Bronchial epithelial cell (primary cell): ENCODE results near the gene ROR2. TPM values are rescaled to one million over a fixed set of nuclear protein-coding genes. Genes with fewer than 3 reads are reported as not detected.

Experiments
- DNase-seq: peaks from one replicate; pipeline ENCODE4 v3.0.0-alpha.2; 2010; ENCODE audit warnings: low read depth
- FAIRE-seq: peaks from 2 replicates; lab custom pipeline; 2011; peaks lifted over from hg19 to GRCh38; lab: Jason Lieb, UNC
- H3K27me3 ChIP-seq: 2 replicates; pipeline ENCODE4 v1.5.1; 2011; ENCODE audit warnings: low read length; ENCODE audit not compliant: control insufficient read depth, insufficient read depth
- H3K36me3 ChIP-seq: 2 replicates; pipeline ENCODE4 v1.5.1; 2011; ENCODE audit warnings: low read length; ENCODE audit not compliant: control insufficient read depth, insufficient read depth
- H3K4me3 ChIP-seq: 2 replicates; pipeline ENCODE4 v1.5.1; 2011; ENCODE audit warnings: mild to moderate bottlenecking, low read depth, low read length, control low read depth
- CTCF ChIP-seq: IDR thresholded peaks from 2 replicates; pipeline ENCODE4 v1.5.1; 2011; ENCODE audit warnings: mild to moderate bottlenecking, moderate library complexity, low read length, control low read depth, inconsistent platforms; ENCODE audit not compliant: insufficient read depth, severe bottlenecking
- total RNA-seq: library from RNA; depleted of rRNA; stranded (reverse); fragments of >200 nt; gene quantifications from 2 replicates; pipeline ENCODE4 v1.2.1, GENCODE V29; 2014

Gene ROR2
- total RNA-seq, 1 donor from 2014 or later: 0.26 TPM

- FAIRE-seq: no peak
- no peak for DNase-seq
- H3K36me3 ChIP-seq: no peaks in the 10 kb centered on the region
- H3K4me3 ChIP-seq: no peak overlapping the region
- no peak for TF ChIP-seq CTCF
- H3K27me3 ChIP-seq: no peaks in the 10 kb centered on the region
Measured at GRCh38 chr9:91942201-91942600, 7.8 kb downstream of the ROR2 start.

GRCh38 chr9:91939978-91940377 is 10.1 kb downstream of the ROR2 start:
- H3K4me3 ChIP-seq: no peak overlapping the region
- FAIRE-seq (no peak), DNase-seq (no peak)
- no peaks in the 10 kb centered on the region for H3K36me3 ChIP-seq
- TF ChIP-seq CTCF: no peak
- H3K27me3 ChIP-seq: no peaks in the 10 kb centered on the region

GRCh38 chr9:91937727-91938126 is 12.3 kb downstream of the ROR2 start:
- H3K27me3 ChIP-seq: no peaks in the 10 kb centered on the region
- TF ChIP-seq CTCF: no peak
- no peaks in the 10 kb centered on the region for H3K36me3 ChIP-seq
- DNase-seq (no peak), FAIRE-seq (no peak)
- H3K4me3 ChIP-seq: no peak overlapping the region

GRCh38 chr9:91937056-91937455 is 13.0 kb downstream of the ROR2 start:
- H3K36me3 ChIP-seq: no peaks in the 10 kb centered on the region
- H3K4me3 ChIP-seq: no peak overlapping the region
- DNase-seq (no peak), FAIRE-seq (no peak)
- TF ChIP-seq CTCF: no peak
- no peaks in the 10 kb centered on the region for H3K27me3 ChIP-seq

GRCh38 chr9:91935805-91936514 is 14.1 kb downstream of the ROR2 start:
- DNase-seq (no peak), FAIRE-seq (no peak)
- no peak for TF ChIP-seq CTCF
- no peaks in the 10 kb centered on the region for H3K27me3 ChIP-seq
- no peaks in the 10 kb centered on the region for H3K36me3 ChIP-seq
- H3K4me3 ChIP-seq: no peak overlapping the region
